ES-I3 (cell line): ENCODE results near the gene KRTAP19-7.

Source experiments
- H3K36me3 ChIP-seq: 2 replicates; pipeline ENCODE4 v1.6.1; 2013; ENCODE audit warnings: mild to moderate bottlenecking, low read length, control low read depth, moderate library complexity; ENCODE audit not compliant: insufficient read depth
- H3K4me1 ChIP-seq: 2 replicates; pipeline ENCODE4 v1.6.1; 2013; ENCODE audit warnings: mild to moderate bottlenecking, control low read depth, low read length; ENCODE audit not compliant: insufficient read depth
- H3K9ac ChIP-seq: 2 replicates; pipeline ENCODE4 v1.6.1; 2013; ENCODE audit warnings: low read depth, mild to moderate bottlenecking, low read length, moderate library complexity
- H3K9me3 ChIP-seq: 2 replicates; pipeline ENCODE4 v1.6.1; 2013; ENCODE audit warnings: mild to moderate bottlenecking, low read length, moderate library complexity; ENCODE audit not compliant: control insufficient read depth, insufficient read depth

The KRTAP19-7 gene

DNA sequence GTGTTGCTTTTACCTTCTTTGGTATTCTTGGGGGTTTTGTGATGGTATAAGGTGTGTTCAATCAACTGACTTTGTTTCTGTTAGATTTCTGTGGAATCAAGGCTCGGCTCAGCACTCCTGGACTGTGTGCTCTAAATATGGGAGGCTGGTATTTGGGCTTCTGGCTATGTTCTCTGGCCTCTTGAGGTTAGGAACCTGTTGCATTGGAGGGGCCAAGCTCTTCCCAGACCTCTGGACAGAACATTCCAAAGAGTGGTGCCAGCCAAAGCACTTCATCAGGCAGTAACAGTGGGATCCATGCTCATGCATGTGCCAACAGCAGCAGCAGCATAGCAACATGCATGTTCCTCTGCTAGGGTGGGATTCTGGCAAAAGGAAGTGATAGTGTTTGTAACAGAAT is 8.3 kb downstream of the KRTAP19-7 start:
- Histone ChIP-seq H3K36me3 (no peaks in the 10 kb centered on the region), H3K9ac (no peak overlapping the region), H3K4me1 (no peaks in the 10 kb centered on the region), H3K9me3 (no peaks in the 10 kb centered on the region)

DNA sequence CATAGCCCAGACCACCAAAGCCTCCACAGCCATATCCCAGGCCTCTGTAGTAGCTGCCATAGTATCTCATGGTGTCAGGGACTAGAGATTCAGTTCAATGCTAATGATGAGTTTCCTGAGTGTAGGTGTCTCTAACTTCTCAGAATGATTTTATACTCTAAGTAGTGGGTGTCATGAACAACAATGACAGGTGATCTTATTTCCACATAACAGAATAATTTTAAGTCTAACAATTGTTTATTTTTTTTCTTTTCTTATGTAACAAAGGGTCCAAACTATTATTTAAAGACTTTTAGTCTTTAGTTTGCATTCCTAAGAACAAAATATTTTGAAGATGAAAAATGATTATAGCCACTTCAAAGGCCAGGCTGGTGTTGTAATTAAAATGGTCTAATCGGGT is 19.4 kb downstream of the KRTAP19-7 start, which contains the start of gene KRTAP19-6:
KRTAP19-6 (minus strand) TSS at position 101 of the 400 bp plus-strand sequence; CDS start at position 70, 31 bp downstream.
- H3K36me3 ChIP-seq, result no peaks in the 10 kb centered on the region
- H3K4me1 ChIP-seq, result no peaks in the 10 kb centered on the region
- H3K9me3 ChIP-seq, result no peaks in the 10 kb centered on the region
- no peak within 1 kb of the TSS for H3K9ac ChIP-seq

DNA sequence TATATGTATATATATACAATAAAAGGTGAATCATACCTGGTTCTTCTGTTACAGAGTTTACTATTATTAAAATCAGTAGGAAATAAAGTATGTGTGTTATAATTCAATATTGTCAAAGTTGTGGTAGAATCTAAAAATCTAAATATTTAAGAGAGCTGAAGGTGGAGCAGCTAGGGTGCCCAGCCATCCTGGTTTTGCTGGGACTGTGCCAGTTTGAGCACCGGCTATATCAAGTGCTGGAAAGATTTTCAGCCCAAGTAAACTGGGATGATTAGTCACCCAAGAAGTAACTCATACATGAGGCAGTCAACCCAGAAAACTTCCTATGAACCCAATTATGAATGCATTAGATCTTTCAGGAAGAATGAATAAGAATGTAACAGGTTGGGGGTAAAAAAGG is 42.2 kb downstream of the KRTAP19-7 start:
- no peak overlapping the region for H3K9ac ChIP-seq
- H3K36me3 ChIP-seq, result no peaks in the 10 kb centered on the region
- H3K4me1 ChIP-seq, result no peaks in the 10 kb centered on the region
- no peaks in the 10 kb centered on the region; the same call in 1 of the 2 replicates for H3K9me3 ChIP-seq

DNA sequence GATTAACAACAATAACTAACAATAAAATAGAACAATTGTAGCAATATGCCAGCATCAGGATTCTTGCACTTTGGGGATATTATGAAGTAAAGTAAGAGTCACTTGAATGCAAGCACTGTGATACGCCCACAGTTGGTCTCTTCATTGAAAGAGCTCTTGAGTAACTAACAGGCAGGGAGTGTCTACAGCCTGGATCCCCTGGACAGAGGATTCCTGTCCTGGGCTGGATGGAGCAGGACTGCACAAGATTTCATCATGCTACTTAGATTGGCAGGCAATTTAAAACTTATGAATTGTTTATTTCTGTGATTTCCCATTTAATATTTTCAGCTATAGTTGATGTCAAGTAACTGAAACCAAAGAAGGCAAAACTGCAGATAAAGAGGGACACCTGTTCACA is 45.4 kb downstream of the KRTAP19-7 start:
- Histone ChIP-seq H3K9me3 (no peaks in the 10 kb centered on the region; the same call in 1 of the 2 replicates), H3K36me3 (no peaks in the 10 kb centered on the region), H3K9ac (no peak overlapping the region), H3K4me1 (no peaks in the 10 kb centered on the region)
